Right ventricle myocardium superior (tissue), 1 donor: ENCODE data around the gene PYGM. TPM values are rescaled to one million over a fixed set of nuclear protein-coding genes. Genes with fewer than 3 reads are reported as not detected.

Experiments used
- ATAC-seq: fragments of 200-7000 bp; cut with Tn5 transposase; one replicate; pipeline ENCODE4 v1.9.1; 2020; ENCODE audit warnings: mild to moderate bottlenecking; ENCODE audit not compliant: poor library complexity
- DNase-seq: peaks from one replicate; pipeline ENCODE4 v3.0.0-alpha.2; 2020
- intact Hi-C: fragments of 100-400 bp; cut with DNase I; formaldehyde crosslinking; loops from one replicate; pipeline ENCODE4 v1.11.2; 2022
- long read RNA-seq: library from polyadenylated mRNA; unstranded; transcript quantifications from one replicate; pipeline ENCODE4 v2.0.0, GENCODE V29; 2021
- total RNA-seq: library from RNA; stranded (reverse); fragmentation: NEBNext Ultra II Directional; extraction: Animal tissue kit (Norgen Biotek cat#: 25700); gene quantifications from one replicate; pipeline ENCODE4 v1.2.1, GENCODE V29; 2021
- donor health status: DM: no; HTN: yes; CAD: no; lungs with severe emphysema.

The PYGM gene
- 183 TPM for total RNA-seq
- long read RNA-seq, transcript PYGM-201 (20 exons, 3,198 nt): major isoform, 215 of 424 reads
- long read RNA-seq, partial matches to known transcripts: 195 of 424 reads
- long read RNA-seq, other reads (novel, unspliced or antisense): 13 of 424 reads

DNA sequence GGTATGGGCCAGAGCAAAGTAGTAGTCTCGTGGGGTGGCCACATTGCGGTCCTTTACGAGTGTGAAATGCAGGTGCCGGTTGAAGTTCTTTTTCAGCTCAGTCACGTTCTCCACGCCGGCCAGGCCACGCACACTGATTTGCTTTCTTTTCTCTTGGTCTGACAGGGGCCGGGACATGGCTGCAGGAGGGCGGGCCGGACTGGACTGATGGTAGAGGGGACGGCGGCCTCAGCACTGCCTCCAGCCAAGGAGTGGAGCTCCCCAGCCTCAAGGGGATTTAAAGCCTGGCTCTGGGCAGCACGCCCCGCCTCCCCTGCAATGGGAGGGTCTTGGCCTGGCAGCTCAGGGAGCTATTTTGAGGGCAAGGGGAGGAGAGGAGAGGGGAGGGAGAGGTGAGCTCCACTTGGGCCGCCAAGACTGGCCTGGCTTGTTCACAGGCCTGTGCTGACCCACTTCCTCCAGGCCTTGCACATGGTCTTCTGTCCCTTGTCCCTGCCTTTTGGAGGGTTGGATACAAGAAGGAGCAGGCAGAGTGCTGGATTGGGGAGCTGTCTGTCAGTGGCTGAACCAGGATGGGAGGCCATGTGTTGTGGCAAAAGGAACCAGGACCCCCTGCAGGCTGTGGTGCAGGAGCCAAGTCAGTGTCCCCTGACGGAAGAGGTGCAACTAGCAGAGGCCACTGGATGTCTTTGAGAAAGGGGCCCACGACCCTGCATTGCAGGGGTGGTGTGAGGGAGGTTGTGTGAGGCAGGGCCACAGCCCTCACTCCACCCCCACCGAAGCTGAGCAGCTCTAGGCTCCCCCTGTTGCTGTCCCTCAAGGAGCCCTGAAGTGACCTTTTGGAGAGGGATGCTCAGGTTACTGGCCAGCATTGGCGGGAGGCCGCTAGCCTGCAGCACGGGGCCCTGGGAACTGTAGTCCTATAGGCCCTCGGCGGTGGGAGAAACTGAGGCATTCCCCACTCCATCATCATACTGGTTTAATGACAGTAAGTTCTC lies at the start of gene PYGM:
PYGM (minus strand) TSS at position 253 of the 998 bp plus-strand sequence; CDS start at position 177, 76 bp downstream.
- peak; percentile 85 for ATAC-seq
- intact Hi-C loops: no loop called here
- peak; percentile 92 for DNase-seq

DNA sequence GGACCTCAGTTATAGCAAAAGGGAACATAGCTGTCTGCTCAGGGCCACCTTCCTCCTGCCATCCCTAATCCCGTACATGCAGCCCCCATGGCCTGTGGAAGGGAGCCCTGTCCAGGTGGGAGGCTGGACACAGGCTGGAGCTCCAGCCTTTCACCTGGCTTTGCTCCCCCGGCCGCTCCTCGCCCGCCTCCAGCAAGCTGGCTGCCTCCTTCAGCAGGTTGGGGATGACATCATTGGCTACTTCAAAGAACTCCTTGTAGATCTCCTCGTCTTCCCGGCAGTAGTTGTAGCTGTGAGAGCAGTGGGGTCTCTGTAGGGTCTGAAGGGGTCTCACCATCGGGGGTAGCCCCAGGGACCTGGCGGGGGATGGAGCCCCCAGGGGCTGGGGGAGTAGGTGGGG lies 45.7 kb upstream of the PYGM start:
- DNase-seq: no peak
- intact Hi-C loops: no loop called here
- ATAC-seq: no peak

GRCh38 chr11:64804346-64805210 lies 44.8 kb upstream of the PYGM start:
- ATAC-seq: no peak
- intact Hi-C loops: no loop called here
- DNase-seq: no peak

DNA sequence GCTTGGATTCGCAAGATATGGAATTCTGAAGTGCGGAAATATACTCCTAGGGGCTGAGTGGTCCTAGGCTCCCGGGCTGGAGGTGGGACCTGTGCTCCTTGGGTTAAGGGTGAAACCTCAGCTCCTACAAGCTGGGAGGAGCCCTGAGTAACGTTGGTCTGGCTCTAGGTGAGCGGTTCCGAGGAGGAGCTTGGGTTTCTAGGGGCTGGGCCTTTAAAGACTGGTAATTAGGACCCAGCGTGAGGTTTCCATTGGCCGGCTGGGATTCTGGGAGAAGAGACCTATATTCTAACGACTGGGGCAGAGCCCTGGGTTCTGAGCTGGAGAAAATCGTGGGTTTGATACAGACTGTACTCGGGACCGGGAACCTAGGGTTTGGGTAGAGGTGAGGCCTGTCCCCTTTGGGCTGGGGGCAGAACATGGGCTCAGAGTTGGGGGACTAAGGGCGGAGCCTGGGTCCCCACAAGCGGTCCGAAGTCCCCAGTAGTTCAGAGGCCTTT lies 44.1 kb upstream of the PYGM start:
- DNase-seq (no peak), ATAC-seq (peak; percentile 3)
- intact Hi-C loops: no loop called here

- intact Hi-C loops: no loop called here
- DNase-seq (peak; percentile 93), ATAC-seq (peak; percentile 95)
These were observed 43.5 kb upstream of the PYGM start, which contains the start of gene MAP4K2 for GRCh38 chr11:64803158-64803845. TSS of gene MAP4K2 (minus strand) at chr11:64803214. CDS start at chr11:64803149, 65 bp downstream.

DNA sequence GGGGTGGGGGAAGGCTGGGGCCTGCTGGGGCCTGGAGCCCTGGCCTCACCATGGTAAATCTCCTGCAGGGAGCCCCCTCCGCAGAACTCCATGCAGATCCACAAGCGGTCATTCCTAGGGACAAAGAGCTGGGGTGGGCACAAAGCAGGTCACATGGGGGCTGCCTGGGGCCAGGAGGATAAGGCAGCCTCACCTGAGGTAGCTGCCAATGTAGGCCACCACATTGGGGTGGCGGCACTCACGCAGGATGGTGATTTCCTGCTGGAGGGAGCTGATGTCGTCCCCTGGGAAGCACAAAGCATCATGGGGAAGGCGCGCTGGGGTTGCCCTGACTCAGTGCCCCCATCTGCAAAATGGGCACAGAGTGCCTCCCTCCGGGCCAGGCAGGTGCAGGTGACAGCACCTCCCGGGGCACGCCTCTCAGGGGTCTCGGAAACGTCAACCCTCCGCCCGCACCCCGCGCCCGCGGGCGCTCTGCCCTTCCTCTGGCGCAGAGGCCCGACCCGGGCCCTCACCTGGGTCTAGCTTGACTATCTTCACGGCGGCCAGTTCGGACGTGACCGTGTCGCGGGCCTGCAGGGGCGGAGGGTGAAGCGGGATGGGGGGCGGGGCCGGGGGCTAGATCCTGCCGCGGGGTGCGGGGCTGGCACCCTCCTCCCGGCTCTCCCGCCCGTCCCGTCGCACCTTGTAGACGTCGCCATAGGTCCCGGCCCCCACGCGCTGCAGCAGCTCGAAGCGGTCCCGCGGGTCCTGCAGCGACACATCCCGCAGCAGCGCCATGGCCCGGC lies 42.8 kb upstream of the PYGM start:
- intact Hi-C loops: no loop called here
- ATAC-seq: no peak
- no peak for DNase-seq

- intact Hi-C loops: no loop called here
These were observed 42.0 kb upstream of the PYGM start for GRCh38 chr11:64801561-64802369.

DNA sequence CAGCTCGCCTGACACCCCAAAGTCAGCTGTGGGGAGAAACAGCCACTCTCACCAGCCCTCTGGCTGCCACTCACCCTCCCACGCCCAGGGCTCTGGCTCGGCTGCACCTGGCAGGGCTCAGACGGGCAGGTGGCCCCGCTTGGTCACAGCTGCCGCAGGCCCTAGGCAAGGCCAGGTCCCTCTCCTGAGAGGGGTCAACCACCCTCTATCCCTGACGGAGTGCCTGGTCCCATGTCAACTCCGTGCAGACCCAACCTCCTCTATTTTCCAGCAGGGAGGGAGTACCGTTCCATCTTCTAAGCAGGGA lies 41.3 kb upstream of the PYGM start:
- DNase-seq (no peak), ATAC-seq (no peak)
- intact Hi-C loops: no loop called here

More at GRCh38 chr11:64801561-64802369, 42.0 kb upstream of the PYGM start:
- ATAC-seq (no peak), DNase-seq (no peak)

DNA sequence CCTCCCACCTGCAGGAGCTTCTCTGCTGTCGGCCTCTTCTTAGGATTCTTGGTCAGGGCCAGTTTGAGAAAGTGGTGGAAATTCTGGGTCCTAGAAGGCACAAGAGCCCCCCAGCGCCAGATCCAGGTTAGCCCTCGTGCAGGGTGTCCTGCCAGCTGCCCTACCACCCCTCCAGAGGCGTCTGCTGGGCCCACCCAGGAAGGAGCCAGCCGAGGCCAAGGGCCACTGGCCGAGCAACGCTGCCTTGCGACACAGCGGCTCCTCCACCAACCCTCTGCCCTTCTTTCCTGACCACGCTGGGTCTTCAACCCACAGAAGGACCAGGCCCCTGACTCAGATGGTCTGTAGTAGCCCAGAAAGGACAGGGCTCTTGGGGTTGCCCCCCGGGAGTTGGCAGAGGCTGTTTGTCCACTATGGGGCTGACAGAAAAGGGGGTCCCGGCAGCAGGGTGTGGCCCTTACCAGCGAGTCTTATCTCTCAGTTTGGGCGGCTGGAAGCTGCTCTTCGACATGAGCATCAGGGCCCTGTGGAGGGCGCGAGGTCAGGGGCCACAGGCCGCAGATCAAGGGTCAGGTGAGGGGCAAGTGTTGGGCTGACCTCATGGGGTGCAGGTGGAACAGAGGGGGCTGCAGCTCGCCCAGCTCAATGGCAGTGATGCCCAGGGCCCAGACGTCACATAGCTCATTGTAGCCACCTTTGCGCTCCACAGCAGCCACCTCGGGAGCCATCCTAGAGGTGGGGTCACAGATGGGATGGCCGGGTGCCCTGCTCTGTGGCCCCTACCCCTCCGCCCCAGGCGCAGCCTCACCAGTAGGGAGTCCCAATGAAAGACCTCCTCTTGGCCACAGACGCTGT lies 40.8 kb upstream of the PYGM start:
- intact Hi-C loops: no loop called here
- ATAC-seq (no peak), DNase-seq (no peak)

DNA sequence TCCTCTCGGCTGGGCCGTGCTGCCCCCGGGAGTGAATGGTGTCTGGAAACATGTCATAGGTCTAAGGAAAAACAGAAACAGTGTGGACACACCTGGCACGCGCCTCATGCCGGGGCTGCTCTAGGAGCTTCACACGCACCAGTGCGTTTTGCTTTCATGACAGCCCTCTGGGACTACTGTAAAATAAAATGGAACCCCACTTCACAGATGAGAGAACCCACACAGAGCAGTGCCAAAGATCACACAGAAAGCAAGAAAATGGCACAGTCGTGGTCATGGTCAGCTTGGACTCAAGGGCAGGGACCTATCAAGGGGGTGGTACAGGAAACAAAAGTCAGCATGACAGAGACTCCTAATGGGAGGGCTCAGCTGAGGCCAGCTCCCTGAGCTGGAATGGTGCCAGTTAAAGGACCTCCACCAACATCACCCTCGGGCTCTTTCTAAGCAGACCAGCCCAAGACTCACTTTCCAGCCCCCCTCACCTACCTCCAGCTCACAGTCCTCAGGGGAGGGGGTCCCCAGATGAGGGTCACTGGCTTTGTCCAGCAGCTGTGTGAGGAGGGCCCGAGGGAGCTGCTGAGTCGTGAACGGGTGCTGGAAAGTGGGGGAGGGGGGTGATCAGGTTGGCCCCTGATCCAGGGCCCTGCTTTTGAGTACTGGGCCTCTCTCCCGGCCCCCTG lies 40.0 kb upstream of the PYGM start:
- ATAC-seq (no peak), DNase-seq (no peak)
- intact Hi-C loops: no loop called here

GRCh38 chr11:64799256-64799622 lies 39.5 kb upstream of the PYGM start:
- intact Hi-C loops: no loop called here
- ATAC-seq (no peak), DNase-seq (no peak)

GRCh38 chr11:64796757-64797541 lies 37.2 kb upstream of the PYGM start:
- intact Hi-C loops: no loop called here
- ATAC-seq (no peak), DNase-seq (no peak)

DNA sequence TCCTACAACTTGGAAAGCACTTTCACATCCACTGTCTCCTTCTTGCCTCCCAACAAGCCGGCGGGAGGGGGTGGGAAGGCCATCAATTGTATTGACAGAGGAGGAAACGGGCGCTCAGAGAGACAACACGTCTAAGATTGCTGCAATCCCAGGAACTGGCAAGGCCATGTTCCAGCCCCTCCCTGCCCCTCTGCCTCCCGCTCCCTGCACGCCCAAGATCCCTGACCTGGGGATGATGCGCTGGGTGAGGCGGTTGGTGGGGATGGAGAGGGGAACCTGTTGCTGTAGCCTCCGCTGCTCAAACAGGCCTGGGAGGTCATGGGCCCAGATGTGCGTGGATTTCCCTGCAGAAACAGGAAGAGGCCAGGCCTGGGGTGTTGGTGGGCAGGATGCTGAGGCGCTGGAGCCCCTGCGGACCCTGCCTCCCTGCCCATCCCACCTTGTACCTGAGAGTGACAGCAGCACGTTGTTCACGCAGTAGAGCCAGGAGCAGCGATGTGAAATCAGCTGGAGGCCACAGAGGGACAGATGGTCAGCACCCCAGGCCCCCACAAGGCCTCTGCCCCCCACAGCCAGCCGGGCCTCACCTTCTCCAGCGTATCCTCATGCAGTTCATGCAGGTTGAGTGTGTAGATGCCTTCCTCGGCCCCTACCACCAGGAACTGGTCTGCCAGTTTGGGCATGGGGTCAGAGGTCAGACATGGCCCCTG lies 36.4 kb upstream of the PYGM start:
- no peak for ATAC-seq
- DNase-seq: no peak
- intact Hi-C loops: no loop called here

DNA sequence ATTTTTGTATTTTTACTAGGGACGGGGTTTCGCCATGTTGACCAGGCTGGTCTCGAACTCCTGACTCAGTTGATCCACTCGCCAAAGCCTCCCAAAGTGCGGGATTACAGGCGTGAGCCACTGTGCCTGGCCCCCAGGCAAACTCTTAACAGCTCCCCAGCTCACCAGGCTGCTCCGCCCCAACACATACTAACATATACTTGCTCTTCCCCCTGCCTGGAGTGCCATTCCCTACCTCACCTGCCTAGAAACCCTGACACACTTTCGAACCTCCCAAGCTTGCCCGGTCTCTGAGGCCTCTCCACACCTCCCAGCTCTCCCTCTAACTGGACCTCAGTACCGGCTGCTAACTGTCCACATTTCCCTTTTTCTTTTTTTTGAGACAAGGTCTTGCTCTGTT lies 34.8 kb upstream of the PYGM start:
- no peak for ATAC-seq
- intact Hi-C loops: no loop called here
- no peak for DNase-seq
